Activated CD4-positive, CD25-positive, alpha-beta regulatory T cell treated with anti-CD3 and anti-CD28 coated beads, Interleukin-2, amount 50 U/mL, for 24 hours (primary cell): ENCODE measurements around the gene TSEN54.

Source experiments
- ATAC-seq, 2 donors: fragments of 150-1000 bp; cut with Tn5 transposase; one replicate each; pipeline ENCODE4 v1.10.0; 2021; ENCODE audit warnings: mild to moderate bottlenecking in 1 of 2, moderate library complexity in 1 of 2

The TSEN54 gene

GRCh38 chr17:75546181-75546580 is 29.9 kb downstream of the TSEN54 start:
- no peak for ATAC-seq

- ATAC-seq: no peak
Observed at GRCh38 chr17:75547091-75547490, 30.8 kb downstream of the TSEN54 start.

GRCh38 chr17:75548813-75549212 is 32.5 kb downstream of the TSEN54 start:
- ATAC-seq: no peak

- ATAC-seq: no peak
Observed at GRCh38 chr17:75549246-75550138, 33.2 kb downstream of the TSEN54 start.

GRCh38 chr17:75550139-75550465 is 33.8 kb downstream of the TSEN54 start:
- ATAC-seq: no peak

- ATAC-seq: no peak
Observed at GRCh38 chr17:75551266-75551665, 34.9 kb downstream of the TSEN54 start.

GRCh38 chr17:75552425-75553294 is 36.3 kb downstream of the TSEN54 start:
- no peak for ATAC-seq

GRCh38 chr17:75553295-75554110 is 37.2 kb downstream of the TSEN54 start:
- no peak for ATAC-seq

GRCh38 chr17:75555679-75556153 is 39.4 kb downstream of the TSEN54 start:
- no peak for ATAC-seq

- ATAC-seq: no peak
Observed at GRCh38 chr17:75557075-75557851, 40.9 kb downstream of the TSEN54 start.

GRCh38 chr17:75557852-75558665 is 41.7 kb downstream of the TSEN54 start:
- ATAC-seq: no peak

- no peak for ATAC-seq
Observed at GRCh38 chr17:75558666-75559530, 42.6 kb downstream of the TSEN54 start.

- no peak for ATAC-seq
Observed at GRCh38 chr17:75559958-75560533, 43.7 kb downstream of the TSEN54 start.

GRCh38 chr17:75561927-75562603 is 45.7 kb downstream of the TSEN54 start:
- ATAC-seq: no peak

GRCh38 chr17:75563063-75563758 is 46.9 kb downstream of the TSEN54 start:
- no peak for ATAC-seq

GRCh38 chr17:75564195-75564594 is 47.9 kb downstream of the TSEN54 start:
- ATAC-seq: no peak

- ATAC-seq: no peak
Observed at GRCh38 chr17:75565066-75565465, 48.7 kb downstream of the TSEN54 start.

GRCh38 chr17:75565618-75566017 is 49.3 kb downstream of the TSEN54 start:
- no peak for ATAC-seq
